GM12891 (cell line): ENCODE results near the gene FRMD5.
A peak's percentile ranks its signal among the peaks of the same experiment; 100 is the strongest.
"Not testable (repeated sequence)": the region's sequence is repeated elsewhere in the genome, so short reads cannot be mapped to it uniquely, and the experiment has no call there.

Source experiments
- DNase-seq: peaks from one replicate; pipeline ENCODE4 v3.0.0; 2011; ENCODE audit warnings: low spot score; ENCODE audit not compliant: insufficient read length
- FAIRE-seq: peaks from 2 replicates; lab custom pipeline; 2011; peaks lifted over from hg19 to GRCh38; lab: Jason Lieb, UNC
- PAX5 ChIP-seq: IDR thresholded peaks from 2 replicates; pipeline ENCODE4 v1.6.1; 2011; ENCODE audit warnings: low read length, moderate library complexity, mild to moderate bottlenecking; ENCODE audit not compliant: insufficient read depth, severe bottlenecking
- POLR2A ChIP-seq: IDR thresholded peaks from 2 replicates; pipeline ENCODE4 v1.6.1; 2011; ENCODE audit warnings: low read depth, low read length, control low read depth
- POLR2AphosphoS5 ChIP-seq: IDR thresholded peaks from 2 replicates; pipeline ENCODE4 v1.6.1; 2011; ENCODE audit warnings: low read depth, low read length, control low read depth
- POU2F2 ChIP-seq: IDR thresholded peaks from 2 replicates; pipeline ENCODE4 v1.6.1; 2011; ENCODE audit warnings: low read depth, mild to moderate bottlenecking, control low read depth, low read length, moderate library complexity
- SPI1 ChIP-seq: IDR thresholded peaks from 2 replicates; pipeline ENCODE4 v1.6.1; 2011; ENCODE audit warnings: low read depth, low read length, control low read depth
- TAF1 ChIP-seq: IDR thresholded peaks from 2 replicates; pipeline ENCODE4 v1.6.1; 2011; ENCODE audit warnings: low read depth, low read length, control low read depth

Gene FRMD5

DNA sequence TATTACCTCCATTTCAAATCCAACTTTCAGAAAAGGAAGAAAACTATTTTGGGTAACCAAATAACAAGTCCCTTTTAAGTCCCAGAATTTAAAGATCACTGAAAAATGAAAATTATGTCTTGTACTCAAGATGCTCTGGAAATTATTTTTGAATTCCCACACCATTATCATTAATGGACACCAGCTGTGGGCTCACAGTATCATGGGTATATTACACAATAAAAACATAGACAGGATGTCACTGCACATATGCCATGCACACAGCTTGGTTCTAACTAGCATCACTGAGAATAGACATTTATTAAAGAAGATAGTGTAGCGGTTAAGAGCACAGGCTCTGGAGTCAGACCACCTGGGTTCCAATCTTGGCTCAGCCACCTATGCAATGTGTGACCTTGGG, 130.4 kb downstream of the FRMD5 start:
- FAIRE-seq (no peak), DNase-seq (no peak)
- TF ChIP-seq SPI1 (no peak), PAX5 (no peak), POU2F2 (no peak), TAF1 (no peak), POLR2AphosphoS5 (no peak), POLR2A (no peak)

DNA sequence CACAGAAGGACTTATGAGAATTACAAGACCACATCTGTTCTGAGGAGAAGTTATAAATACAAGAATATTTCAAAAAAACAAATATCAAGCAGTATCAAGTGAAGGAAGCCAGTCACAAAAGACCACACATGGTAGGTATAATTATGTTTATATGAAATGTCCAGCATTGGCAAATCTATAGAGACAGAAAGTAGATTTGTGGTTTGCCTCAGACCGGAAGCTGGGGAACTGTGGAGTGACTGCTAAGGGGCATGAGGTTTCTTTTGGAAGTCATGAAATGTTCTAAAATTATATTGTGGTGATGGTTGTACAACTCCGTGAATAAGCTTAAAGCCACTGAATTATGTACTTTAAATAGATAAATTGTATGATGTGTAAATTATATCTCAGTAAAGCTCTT, 136.9 kb downstream of the FRMD5 start:
- TF ChIP-seq POLR2AphosphoS5 (no peak), SPI1 (no peak), POU2F2 (no peak), PAX5 (no peak), TAF1 (no peak), POLR2A (no peak)
- DNase-seq (no peak), FAIRE-seq (no peak)

DNA sequence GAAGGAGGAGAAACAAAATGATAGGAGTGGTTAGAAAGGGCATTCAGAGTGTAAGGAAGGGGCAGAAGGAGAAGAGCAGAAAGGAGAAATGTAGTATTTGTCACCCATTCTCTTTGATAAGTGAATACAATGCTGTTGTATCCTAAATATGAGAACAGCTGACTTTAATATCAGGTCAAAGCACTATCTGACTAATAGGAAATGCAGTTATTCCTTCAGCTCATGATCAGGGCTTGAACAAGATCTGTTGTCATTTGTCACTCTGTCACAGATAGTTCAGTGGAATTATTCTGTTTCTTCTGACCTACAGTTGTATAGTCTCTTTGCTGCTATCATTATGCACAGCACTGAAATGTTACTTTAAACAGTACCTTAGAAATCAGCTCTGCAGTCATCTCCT, 149.4 kb downstream of the FRMD5 start:
- TF ChIP-seq POLR2AphosphoS5 (no peak), SPI1 (no peak), POLR2A (no peak), TAF1 (no peak), PAX5 (no peak), POU2F2 (no peak)
- FAIRE-seq (no peak), DNase-seq (no peak)

DNA sequence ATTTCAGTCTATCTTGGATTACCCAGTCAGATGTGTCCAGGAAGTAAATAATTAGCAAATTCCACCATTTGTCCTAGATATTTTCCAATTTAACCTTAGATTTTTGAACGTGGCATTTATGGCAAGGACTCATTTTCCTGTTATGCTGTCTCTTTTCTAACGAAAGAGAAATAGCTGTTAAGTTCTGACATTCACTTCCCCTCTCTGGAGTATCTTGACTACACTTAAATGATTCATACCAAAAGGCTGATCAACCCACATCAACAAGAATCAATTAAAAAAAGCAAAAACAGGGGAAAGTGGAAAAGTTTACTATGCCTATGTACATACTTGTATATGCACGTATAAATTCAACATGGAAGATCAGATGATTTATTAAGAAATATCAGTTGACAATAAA, 149.9 kb downstream of the FRMD5 start:
- FAIRE-seq (no peak), DNase-seq (no peak)
- TF ChIP-seq SPI1: peak; percentile 66
- TF ChIP-seq PAX5: no peak

DNA sequence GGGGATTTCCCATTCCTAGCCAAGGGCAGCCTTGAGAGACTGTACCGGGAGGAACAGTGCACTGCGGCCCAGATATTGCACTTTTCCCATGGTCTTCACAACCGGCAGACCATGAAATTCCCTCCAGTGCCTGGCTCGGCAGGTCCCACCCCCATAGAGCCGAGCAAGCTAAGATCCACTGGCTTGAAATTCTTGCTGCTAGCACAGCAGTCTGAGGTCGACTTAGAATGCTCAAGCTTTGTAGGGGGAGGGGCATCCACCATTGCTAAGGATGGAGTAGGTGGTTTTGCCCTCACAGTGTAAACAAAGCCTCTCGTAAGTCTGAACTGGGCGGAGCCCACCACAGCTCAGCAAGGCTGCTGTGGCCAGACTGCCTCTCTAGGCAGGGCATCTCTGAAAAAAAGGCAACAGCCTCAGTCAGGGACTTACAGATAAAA, 156.3 kb downstream of the FRMD5 start:
- FAIRE-seq (no peak), DNase-seq (no peak)
- TF ChIP-seq TAF1: no peak
- TF ChIP-seq SPI1: no peak
- no peak for TF ChIP-seq POLR2AphosphoS5
- TF ChIP-seq POLR2A: no peak
- no peak for TF ChIP-seq POU2F2
- TF ChIP-seq PAX5: no peak

DNA sequence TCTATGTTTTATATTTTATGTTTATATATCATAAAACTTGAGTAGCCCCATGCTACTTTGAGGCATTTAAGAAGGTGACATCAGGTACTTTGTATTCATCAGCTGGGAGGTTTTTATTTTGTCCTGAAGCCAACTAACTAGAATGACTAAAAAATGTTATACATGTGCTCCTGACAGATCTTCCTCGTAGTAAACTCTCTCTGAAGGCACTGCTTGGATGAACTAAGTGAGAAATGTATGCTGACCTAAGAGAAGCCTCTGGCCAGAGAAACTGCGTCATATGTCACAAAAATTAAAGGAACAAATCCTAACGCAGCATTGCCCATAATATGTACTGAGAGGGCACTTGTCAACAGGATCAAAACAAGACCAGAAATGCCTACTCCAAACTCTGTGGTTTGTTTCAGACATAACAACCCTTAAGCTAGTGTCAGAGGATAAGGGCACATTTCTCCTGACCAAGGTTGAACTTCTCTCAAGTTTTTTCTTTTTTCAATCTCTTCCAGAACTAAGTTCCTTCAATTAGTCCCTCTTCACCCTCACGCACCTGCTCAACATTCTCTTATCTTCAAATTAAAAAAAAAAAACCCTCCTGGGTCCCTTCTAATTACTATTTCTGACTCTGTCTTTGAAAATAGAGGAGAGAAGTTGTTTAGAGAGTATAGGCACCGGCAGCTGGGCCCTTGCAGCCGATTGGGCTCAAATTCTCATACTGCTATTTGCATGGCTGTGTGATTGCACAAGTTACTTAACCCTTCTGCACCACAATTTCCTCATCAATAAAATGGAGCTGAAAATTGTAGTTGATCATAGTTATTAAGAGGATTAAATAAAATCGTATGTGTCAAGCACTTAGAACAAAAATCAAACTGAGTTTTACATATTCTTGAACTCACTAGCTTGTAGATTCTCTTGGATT, 159.0 kb downstream of the FRMD5 start:
- DNase-seq (no peak), FAIRE-seq (no peak)
- no peak for TF ChIP-seq TAF1
- no peak for TF ChIP-seq POU2F2
- no peak for TF ChIP-seq POLR2A
- TF ChIP-seq SPI1: no peak
- no peak for TF ChIP-seq POLR2AphosphoS5
- TF ChIP-seq PAX5: no peak

DNA sequence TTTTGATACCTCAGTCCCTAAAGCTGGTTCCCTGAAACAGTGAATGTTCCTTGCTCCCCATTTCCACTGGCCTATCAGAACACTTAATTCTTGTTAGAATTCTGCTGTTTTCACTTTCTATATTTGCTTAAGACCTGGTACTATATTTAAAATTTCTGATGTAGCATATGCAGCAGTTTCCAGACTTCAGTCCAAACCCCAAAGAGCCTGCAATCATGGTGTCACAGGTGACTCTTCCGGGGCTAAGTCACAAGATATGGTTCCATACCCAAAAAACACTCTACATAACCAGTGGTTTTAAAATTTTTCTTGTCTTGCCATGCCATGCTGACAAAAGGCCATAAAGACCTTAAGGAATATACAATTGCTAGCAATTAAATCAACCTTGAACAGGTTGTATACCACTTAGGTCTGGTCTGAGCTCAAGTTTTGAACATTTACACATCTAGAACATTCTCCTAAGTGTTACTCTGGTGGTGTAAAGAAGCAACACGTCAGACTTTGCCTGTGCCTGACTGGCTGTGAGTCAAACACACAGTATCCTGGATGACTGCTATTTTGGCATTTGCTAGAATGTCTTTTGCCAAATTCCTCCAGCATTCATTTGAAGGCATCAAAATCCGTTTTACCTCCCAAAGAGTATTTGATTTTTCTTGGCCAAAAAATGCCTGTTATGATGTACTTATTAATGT, 160.0 kb downstream of the FRMD5 start:
- DNase-seq: no peak
- no peak for FAIRE-seq
- TF ChIP-seq TAF1 (no peak), SPI1 (no peak), PAX5 (no peak), POLR2A (no peak), POLR2AphosphoS5 (no peak), POU2F2 (no peak)

DNA sequence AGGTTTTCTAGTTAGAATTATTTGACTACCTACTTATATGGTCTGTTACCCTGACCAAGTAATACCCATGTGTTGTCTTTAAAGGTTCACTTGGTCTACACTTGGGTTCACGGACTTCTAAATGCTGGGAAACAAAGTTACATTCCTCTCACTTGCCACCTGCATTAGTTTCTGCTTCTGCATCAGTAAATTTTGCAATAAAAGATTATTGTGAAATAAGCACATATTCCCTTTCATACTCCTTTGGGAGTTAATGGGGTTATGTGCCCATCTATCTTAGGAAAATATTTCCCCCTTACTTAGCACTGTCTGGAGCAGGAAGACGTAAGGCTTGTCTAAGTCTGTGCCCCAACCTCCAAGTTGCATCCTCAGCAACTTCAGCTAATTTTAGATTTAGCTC, 160.7 kb downstream of the FRMD5 start:
- no peak for FAIRE-seq
- DNase-seq: no peak
- TF ChIP-seq PAX5: no peak
- TF ChIP-seq POU2F2: no peak
- TF ChIP-seq POLR2AphosphoS5: no peak
- TF ChIP-seq POLR2A: no peak

DNA sequence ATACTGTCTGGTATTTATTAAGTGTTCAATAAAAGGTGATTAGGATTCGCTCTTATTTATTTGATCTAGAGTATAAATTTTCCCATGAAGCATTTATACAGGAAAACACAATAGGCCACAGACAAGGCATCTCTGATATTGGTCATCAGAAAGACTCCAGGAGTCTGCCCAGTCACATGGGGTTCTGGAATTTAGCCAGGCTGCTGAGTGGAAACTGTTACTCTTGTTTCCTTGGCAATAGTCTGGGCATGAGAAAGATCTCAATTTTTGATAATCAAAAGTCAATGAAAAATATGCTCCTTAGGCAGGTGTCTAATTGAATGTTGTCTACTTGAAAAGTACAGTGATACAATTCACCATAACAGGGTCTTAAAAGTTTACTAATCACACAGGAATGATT, 161.2 kb downstream of the FRMD5 start:
- TF ChIP-seq SPI1 (no peak), POLR2AphosphoS5 (no peak), TAF1 (no peak), PAX5 (no peak), POU2F2 (no peak), POLR2A (no peak)
- DNase-seq: no peak
- no peak for FAIRE-seq

DNA sequence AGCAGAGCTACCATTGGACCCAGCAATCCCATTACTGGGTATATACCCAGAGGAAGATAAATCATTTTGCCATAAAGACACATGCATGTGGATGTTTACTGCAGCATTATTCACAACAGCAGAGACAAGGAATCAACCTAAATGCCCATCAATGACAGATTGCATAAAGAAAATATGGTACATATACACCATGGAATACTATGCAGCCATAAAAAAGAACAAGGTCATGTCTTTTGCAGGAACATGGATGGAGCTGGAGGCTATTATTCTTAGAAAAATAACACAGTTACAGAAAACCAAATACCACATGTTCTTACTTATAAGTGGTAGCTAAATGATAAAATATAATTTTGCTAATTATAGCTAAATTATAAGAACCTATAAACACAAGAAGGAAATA, 162.3 kb downstream of the FRMD5 start:
- not testable (repeated sequence) for FAIRE-seq, DNase-seq

DNA sequence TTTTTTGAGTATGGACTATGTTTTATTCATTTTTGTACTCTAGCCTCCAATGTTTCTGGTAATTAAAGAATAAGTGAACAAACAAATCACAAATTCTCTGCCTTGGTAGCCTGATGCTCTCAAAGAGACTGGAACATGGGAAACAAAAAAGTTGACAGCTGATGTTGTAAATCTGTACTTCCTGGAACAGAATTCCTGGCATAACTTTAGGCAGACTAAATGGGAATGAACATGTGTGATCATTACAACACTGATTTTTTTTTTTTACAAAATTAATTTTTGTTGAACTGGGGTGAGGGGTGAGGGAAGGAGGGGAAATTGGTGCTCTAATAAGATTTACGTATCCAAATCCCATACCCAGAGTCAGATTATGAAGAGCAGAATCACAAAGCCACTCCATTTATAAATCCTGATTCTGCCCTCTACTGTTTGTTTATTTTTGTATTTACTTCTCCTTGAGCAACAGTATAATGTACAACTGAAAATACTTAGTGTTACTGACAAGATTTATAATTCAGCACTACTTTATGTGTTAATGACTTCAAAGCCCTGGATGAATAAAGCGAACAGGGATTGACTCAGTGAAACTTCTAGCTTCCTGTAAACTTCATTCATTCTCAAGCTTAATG, 165.0 kb downstream of the FRMD5 start:
- FAIRE-seq: no peak
- no peak for DNase-seq
- TF ChIP-seq TAF1: no peak
- no peak for TF ChIP-seq SPI1
- no peak for TF ChIP-seq POU2F2
- no peak for TF ChIP-seq POLR2A
- TF ChIP-seq PAX5: no peak
- TF ChIP-seq POLR2AphosphoS5: no peak
